OCI-LY7 (cell line): Measurements from ENCODE around the gene AUP1. TPM values are rescaled to one million over a fixed set of nuclear protein-coding genes. Genes with fewer than 3 reads are reported as not detected.

Experiments
- BruUV-seq: library from RNA; stranded (reverse); fragments of 400-500 nt; replicated peaks from 2 replicates; lab custom pipeline; 2021; lab: Mats Ljungman, UMichigan
- CTCF ChIA-PET: fragments of 300-600 bp; sonication (Branson Sonifier 250); formaldehyde crosslinking; loops from one replicate; lab custom pipeline; 2022; ENCODE audit warnings: antibody characterized with exemption; ENCODE audit not compliant: unreplicated experiment; lab: Charles Lee
- POLR2A ChIA-PET: fragments of 300-600 bp; sonication (Branson Sonifier 250); formaldehyde crosslinking; loops from one replicate; lab custom pipeline; 2022; ENCODE audit warnings: antibody characterized with exemption; lab: Charles Lee
- DNase-seq: peaks from one replicate; pipeline ENCODE4 v3.0.0-alpha.2; 2015; ENCODE audit warnings: low spot score
- H2AFZ ChIP-seq: fragments of 200-600 bp; sonication (generic), shearing (Covaris generic); 2 replicates; pipeline ENCODE4 v1.6.1; 2014; ENCODE audit warnings: mild to moderate bottlenecking, antibody characterized with exemption, low read length, moderate library complexity
- H3K27ac ChIP-seq: fragments of 200-600 bp; sonication (generic); 2 replicates; pipeline ENCODE4 v1.5.1; 2014; ENCODE audit warnings: mixed run types, low read depth, mild to moderate bottlenecking, moderate library complexity, low read length, inconsistent platforms; ENCODE audit not compliant: poor library complexity, severe bottlenecking
- H3K36me3 ChIP-seq: fragments of 200-600 bp; sonication (generic); 2 replicates; pipeline ENCODE4 v1.6.1; 2014; ENCODE audit warnings: mild to moderate bottlenecking, antibody characterized with exemption, low read length, moderate library complexity, mixed read lengths; ENCODE audit not compliant: insufficient read depth
- H3K4me1 ChIP-seq: fragments of 200-600 bp; sonication (generic); 2 replicates; pipeline ENCODE4 v1.5.1; 2014; ENCODE audit warnings: mild to moderate bottlenecking, low read length; ENCODE audit not compliant: insufficient read depth, poor library complexity, severe bottlenecking
- H3K4me2 ChIP-seq: fragments of 200-600 bp; sonication (generic); 2 replicates; pipeline ENCODE4 v1.6.1; 2014; ENCODE audit warnings: mild to moderate bottlenecking, low read length
- H3K4me3 ChIP-seq: fragments of 200-600 bp; sonication (generic); 2 replicates; pipeline ENCODE4 v1.5.1; 2014; ENCODE audit warnings: mild to moderate bottlenecking, low read depth, low read length; ENCODE audit not compliant: poor library complexity, severe bottlenecking
- H3K79me2 ChIP-seq: fragments of 200-600 bp; sonication (generic); 2 replicates; pipeline ENCODE4 v1.6.1; 2016; ENCODE audit warnings: low read depth, mild to moderate bottlenecking, low read length, moderate library complexity, mixed read lengths; ENCODE audit not compliant: insufficient read depth
- H3K9me2 ChIP-seq: fragments of 200-600 bp; sonication (generic); 2 replicates; pipeline ENCODE4 v1.6.1; 2016; ENCODE audit warnings: mild to moderate bottlenecking, low read length, mixed read lengths; ENCODE audit not compliant: insufficient read depth
- H3K9me3 ChIP-seq: fragments of 200-600 bp; sonication (generic); 2 replicates; pipeline ENCODE4 v1.6.1; 2014; ENCODE audit warnings: mild to moderate bottlenecking, mixed run types, low read length, mixed read lengths
- H4K20me1 ChIP-seq: fragments of 200-600 bp; sonication (generic); 2 replicates; pipeline ENCODE4 v1.6.1; 2014; ENCODE audit warnings: mild to moderate bottlenecking, antibody characterized with exemption, low read length, moderate library complexity, mixed read lengths; ENCODE audit not compliant: insufficient read depth
- CTCF ChIP-seq: fragments of 200-600 bp; sonication (generic); conservative IDR thresholded peaks from 2 replicates; pipeline ENCODE4 v1.5.1; 2014; ENCODE audit warnings: mild to moderate bottlenecking, antibody characterized with exemption, low read length, moderate library complexity, mixed read lengths
- EZH2phosphoT487 ChIP-seq: fragments of 200-600 bp; sonication (generic); IDR thresholded peaks from 2 replicates; pipeline ENCODE4 v1.6.1; 2018; ENCODE audit warnings: low read depth, borderline replicate concordance, mild to moderate bottlenecking, mixed run types, antibody characterized with exemption, low read length, moderate library complexity, mixed read lengths
- intact Hi-C: fragments of 100-400 bp; cut with micrococcal nuclease; formaldehyde crosslinking; loops from one replicate; pipeline ENCODE4 v1.10.0; 2022; ENCODE audit not compliant: unreplicated experiment
- total RNA-seq, 2 experiments: library from RNA; depleted of rRNA in 1 of 2; stranded (reverse); fragments of >200 nt in 1 of 2; shearing (Covaris generic) in 1 of 2; gene quantifications; 2 replicates each; pipeline ENCODE4 v1.2.3, GENCODE V29; 2014 to 2022

Gene AUP1
- total RNA-seq, 2 experiments from 2014 or later, result 121 to 188 TPM

DNA sequence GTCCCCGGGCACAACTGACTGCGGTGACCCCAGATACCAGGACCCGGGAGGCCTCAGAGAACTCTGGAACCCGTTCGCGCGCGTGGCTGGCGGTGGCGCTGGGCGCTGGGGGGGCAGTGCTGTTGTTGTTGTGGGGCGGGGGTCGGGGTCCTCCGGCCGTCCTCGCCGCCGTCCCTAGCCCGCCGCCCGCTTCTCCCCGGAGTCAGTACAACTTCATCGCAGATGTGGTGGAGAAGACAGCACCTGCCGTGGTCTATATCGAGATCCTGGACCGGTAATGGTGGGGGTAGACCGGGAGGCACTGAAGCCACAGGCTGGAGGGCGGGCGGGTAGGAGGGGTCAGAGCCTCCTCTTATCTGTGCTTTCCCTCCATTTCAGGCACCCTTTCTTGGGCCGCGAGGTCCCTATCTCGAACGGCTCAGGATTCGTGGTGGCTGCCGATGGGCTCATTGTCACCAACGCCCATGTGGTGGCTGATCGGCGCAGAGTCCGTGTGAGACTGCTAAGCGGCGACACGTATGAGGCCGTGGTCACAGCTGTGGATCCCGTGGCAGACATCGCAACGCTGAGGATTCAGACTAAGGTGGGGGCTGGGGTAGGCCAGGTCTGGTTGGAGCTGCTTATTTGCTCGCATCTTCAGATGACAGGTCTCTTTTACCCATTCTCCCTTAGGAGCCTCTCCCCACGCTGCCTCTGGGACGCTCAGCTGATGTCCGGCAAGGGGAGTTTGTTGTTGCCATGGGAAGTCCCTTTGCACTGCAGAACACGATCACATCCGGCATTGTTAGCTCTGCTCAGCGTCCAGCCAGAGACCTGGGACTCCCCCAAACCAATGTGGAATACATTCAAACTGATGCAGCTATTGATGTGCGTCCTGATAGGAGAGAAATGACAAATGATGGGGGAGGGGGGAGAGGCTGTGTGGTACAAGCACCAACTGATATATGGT, 1.0 kb upstream of the AUP1 start:
- TF ChIP-seq EZH2phosphoT487 (no peak), CTCF (no peak)
- no peaks in the 10 kb centered on the region for H3K9me2 ChIP-seq
- H3K36me3 ChIP-seq, result peaks cover 64% of the 10 kb centered on the region
- peak; percentile 60 for DNase-seq
- H4K20me1 ChIP-seq, result peaks cover 5% of the 10 kb centered on the region; the same call in 1 of the 2 replicates
- ChIA-PET POLR2A (interaction anchor here (0.5 to 2.6 kb wide), 11 partner anchors 8 to 56 kb away, joined by 3 to 14 read pairs (median 4); partner anchors contain the start of genes CCDC142 and TTC31), CTCF (interaction anchor here (0.6 to 3.6 kb wide), 5 partner anchors 24 to 60 kb away, joined by 3 to 18 read pairs (median 4); partner anchors contain the start of genes CCDC142 and TTC31)
- peaks cover 37% of the 10 kb centered on the region for H3K79me2 ChIP-seq
- peaks cover 33% of the 10 kb centered on the region for H3K4me1 ChIP-seq
- H3K9me3 ChIP-seq, result no peaks in the 10 kb centered on the region
- peak overlapping the region; percentile 67 for H3K27ac ChIP-seq
- H3K4me3 ChIP-seq, result peak overlapping the region; percentile 98
- intact Hi-C loops, result loop anchor here (1.0 kb wide), 1 partner anchor 57 kb away; no protein-coding TSS in a partner anchor
- H2AFZ ChIP-seq, result peak overlapping the region; percentile 77
- BruUV-seq, result no TSS peak
- peak overlapping the region; percentile 85 for H3K4me2 ChIP-seq

DNA sequence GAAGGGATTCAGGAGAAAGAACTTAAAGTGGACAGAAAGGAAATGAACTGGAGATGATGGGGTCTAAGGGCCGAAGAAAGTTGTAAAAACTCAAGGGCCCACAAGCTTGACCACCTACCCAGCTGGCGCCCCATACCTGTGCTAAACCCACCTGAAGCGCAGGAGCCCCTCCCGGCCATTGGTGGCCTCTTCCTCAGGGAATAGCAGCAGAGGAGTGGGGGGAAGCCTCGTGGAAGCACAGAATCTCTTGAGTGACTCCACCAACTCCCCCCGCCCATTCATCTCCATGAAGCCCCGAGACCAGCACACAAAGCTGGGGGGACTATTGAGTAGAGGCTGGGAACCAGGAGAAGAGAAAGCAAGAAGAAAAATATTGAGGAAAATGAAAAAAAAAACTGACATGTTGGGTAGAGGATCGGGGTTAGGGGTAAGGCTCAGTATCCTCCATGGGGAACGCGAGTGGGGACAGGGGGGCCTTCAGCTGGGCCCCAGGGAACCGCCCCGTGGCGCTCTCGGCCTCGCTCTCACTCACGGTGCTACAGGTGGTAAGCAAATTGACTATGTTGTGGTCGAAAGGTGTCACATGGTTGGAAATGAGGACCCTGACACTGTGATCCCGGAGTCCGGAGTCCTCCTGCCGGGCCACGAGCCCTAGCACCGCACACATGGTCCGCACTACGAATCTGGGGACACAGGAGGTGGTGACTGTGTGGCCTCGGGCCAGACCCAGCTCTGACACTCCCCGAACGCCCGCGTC, 728 bp downstream of the AUP1 start:
- peaks cover 33% of the 10 kb centered on the region for H3K4me1 ChIP-seq
- CTCF ChIA-PET, result interaction anchor here (3.6 kb wide), 1 partner anchor 47 kb away, joined by 18 read pairs; the partner anchor contains the start of genes CCDC142 and TTC31
- DNase-seq, result peak; percentile 45
- POLR2A ChIA-PET, result interaction anchor here (0.6 to 2.6 kb wide), 4 partner anchors 19 to 56 kb away, joined by 3 to 14 read pairs (median 4); partner anchors contain the start of gene MRPL53
- BruUV-seq, result no TSS peak
- H3K27ac ChIP-seq, result peak overlapping the region; percentile 67
- H4K20me1 ChIP-seq, result peaks cover 5% of the 10 kb centered on the region; the same call in 1 of the 2 replicates
- H3K4me3 ChIP-seq, result peak overlapping the region; percentile 98
- TF ChIP-seq CTCF (peak; percentile 56), EZH2phosphoT487 (no peak)
- H3K36me3 ChIP-seq, result peaks cover 70% of the 10 kb centered on the region
- peak overlapping the region; percentile 65; the same call in 1 of the 2 replicates for H2AFZ ChIP-seq
- intact Hi-C loops, result loop anchor here (1.0 kb wide), 4 partner anchors 21 to 107 kb away; partner anchors contain the start of genes C2orf81, PCGF1, TTC31 and WDR54
- H3K9me2 ChIP-seq, result no peaks in the 10 kb centered on the region
- H3K9me3 ChIP-seq, result no peaks in the 10 kb centered on the region
- peak overlapping the region; percentile 95 for H3K4me2 ChIP-seq
- H3K79me2 ChIP-seq, result peaks cover 37% of the 10 kb centered on the region
